HG02763 (cell line): ENCODE data around the gene SPATA6L.

Experiments used
- ATAC-seq: cut with Tn5 transposase; IDR thresholded peaks from one replicate; pipeline ENCODE4 v1.9.1; 2021; ENCODE audit warnings: mild to moderate bottlenecking, moderate library complexity; ENCODE audit not compliant: unreplicated experiment

The SPATA6L gene

DNA sequence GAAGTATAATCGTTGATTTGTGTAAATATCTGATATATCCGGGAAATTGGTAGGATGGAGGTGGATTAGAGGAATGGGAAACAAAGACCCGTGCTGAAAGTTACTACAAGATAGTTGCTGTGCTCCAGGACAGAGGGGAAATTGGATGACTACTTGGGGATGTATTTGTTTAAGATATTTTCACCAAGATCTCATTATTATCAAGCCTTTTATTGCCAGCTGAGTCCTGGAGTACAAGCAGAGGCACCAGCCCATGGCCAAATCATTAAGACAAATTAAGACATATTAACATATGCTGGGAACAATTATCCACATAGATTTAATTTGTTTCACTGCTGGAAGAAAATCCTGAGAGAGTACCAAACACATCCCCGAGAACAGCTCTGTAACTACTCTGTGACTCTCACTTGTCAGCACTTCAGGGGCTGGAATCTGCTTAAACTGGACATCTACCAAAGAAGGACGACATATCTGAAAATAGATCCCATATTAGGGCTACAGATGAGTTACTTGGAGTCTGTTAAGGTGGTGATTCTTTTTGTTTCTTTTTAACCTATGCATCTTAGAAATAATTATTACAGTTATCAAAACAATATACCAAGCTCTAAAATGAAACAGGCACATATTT lies 107.8 kb downstream of the SPATA6L start:
- ATAC-seq: no peak

GRCh38 chr9:4555236-4555635 lies 111.0 kb downstream of the SPATA6L start:
- no peak for ATAC-seq

DNA sequence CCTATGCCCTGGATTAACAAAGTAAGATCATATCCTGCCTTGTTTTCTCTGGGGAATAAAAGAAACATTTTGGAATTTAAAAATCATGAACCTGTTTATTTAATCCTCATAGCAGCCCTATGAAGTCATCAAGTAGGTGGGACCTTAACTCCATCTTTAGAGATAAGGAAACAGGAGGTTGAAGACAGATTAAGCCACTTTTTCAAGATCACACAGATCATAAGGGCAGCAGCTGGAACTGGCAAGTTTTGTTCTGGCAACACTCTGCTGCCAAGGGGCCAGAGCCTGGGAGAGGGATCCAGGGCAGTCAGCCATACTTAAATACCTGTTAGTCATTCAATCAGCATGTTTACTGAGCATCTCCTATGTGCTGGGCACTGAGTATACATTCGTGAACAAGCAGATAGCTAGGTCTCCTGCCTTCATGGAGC lies 112.3 kb downstream of the SPATA6L start:
- no peak for ATAC-seq

DNA sequence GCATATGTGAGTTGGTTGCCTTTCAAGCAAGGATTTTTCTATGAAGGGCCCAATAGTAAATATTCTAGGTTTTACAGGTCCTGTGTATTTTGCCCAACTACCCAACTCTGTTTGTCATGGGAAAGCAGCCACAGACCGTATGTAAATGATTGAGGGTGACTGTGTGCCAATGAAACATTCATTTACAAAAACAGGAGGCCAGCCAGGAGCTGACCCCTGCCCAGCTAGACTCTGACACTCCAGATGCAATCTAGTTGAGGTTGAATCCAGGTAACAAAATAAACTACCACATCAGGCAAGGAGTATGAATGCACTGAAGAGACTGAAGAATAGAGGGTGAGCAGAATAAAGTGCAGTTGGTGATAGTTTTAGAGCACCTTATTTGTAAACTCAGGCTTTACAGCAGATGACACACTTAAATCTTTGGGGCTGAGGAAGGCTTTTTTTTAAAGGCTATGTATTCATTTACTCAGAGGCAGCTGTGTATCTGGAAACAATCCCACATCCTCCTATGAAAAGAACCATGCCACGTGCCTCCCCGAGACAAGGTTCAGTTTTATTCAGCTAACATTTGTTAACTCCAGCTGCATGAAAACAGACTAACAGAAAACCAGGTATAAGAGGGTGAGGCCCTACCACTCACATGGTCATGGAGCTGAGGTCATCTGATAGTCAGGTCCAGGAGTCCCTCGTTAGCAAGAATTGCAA lies 115.3 kb downstream of the SPATA6L start:
- ATAC-seq: no peak

DNA sequence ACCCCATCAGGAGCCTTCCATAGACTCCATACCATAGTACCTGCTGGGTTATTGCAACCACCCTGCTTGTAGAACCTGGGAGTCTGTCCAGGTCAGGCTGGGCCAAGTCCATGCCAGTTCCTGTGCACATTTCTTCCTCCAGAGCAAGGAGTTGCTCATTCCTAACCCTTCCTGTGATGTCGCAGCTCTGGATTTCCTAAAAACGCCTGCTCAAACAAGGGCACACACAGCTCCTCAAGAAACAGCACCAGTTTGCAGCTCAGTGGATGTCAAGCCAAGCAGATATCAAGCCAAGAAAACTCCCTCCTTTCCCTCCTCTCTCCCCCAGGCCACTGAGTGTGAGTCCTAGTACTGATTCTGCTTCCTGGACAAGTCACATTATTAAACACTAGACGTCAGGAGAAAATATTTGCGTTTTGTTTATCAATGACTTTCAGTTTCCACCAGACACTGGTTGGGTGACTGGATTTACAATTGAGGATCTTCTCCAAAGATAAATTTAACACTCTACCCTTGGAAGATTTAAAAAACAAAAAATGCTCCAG lies 116.5 kb downstream of the SPATA6L start:
- no peak for ATAC-seq

- no peak for ATAC-seq
Measured at GRCh38 chr9:4548811-4549725, 117.2 kb downstream of the SPATA6L start.
